Calu3 (cell line): ENCODE data around the gene DOHH. TPM values are rescaled to one million over a fixed set of nuclear protein-coding genes. Genes with fewer than 3 reads are reported as not detected.

ENCODE experiments used
- BruUV-seq: library from RNA; stranded (reverse); fragments of 400-500 nt; replicated peaks from 2 replicates; lab custom pipeline; 2021; lab: Mats Ljungman, UMichigan
- CTCF ChIA-PET: fragments of 300-600 bp; sonication (Branson Sonifier 250); formaldehyde crosslinking; loops from one replicate; lab custom pipeline; 2022; ENCODE audit warnings: antibody characterized with exemption; lab: Charles Lee
- DNase-seq: peaks from one replicate; pipeline ENCODE4 v3.0.0; 2022
- H3K27ac Mint-ChIP-seq: one replicate; pipeline ENCODE4 v1.8.0; 2022; ENCODE audit warnings: mixed read lengths; ENCODE audit not compliant: unreplicated experiment
- H3K27me3 Mint-ChIP-seq: one replicate; pipeline ENCODE4 v1.8.0; 2022; ENCODE audit warnings: mixed read lengths; ENCODE audit not compliant: unreplicated experiment
- H3K36me3 Mint-ChIP-seq: one replicate; pipeline ENCODE4 v1.8.0; 2022; ENCODE audit warnings: mild to moderate bottlenecking, moderate library complexity, mixed read lengths; ENCODE audit not compliant: insufficient read depth, unreplicated experiment
- H3K4me1 Mint-ChIP-seq: one replicate; pipeline ENCODE4 v1.8.0; 2022; ENCODE audit warnings: mild to moderate bottlenecking, low read depth, mixed read lengths; ENCODE audit not compliant: unreplicated experiment
- H3K4me3 Mint-ChIP-seq: one replicate; pipeline ENCODE4 v1.8.0; 2022; ENCODE audit warnings: mild to moderate bottlenecking, low read depth, moderate library complexity, mixed read lengths; ENCODE audit not compliant: unreplicated experiment
- H3K9me3 Mint-ChIP-seq: one replicate; pipeline ENCODE4 v1.8.0; 2022; ENCODE audit warnings: low read depth, mixed read lengths; ENCODE audit not compliant: unreplicated experiment
- intact Hi-C: fragments of 100-400 bp; cut with micrococcal nuclease; formaldehyde crosslinking; loops from one replicate; pipeline ENCODE4 v1.10.0; 2022; ENCODE audit not compliant: unreplicated experiment
- total RNA-seq: library from RNA; stranded (reverse); gene quantifications from 2 replicates; pipeline ENCODE4 v1.2.3, GENCODE V29; 2022
- TF ChIP-seq, protein P1 (sequence below): fragments of 200-600 bp; IDR thresholded peaks from one replicate; pipeline ENCODE4 v1.8.0; 2022; ENCODE audit warnings: antibody characterized with exemption; ENCODE audit not compliant: unreplicated experiment

DOHH gene
- total RNA-seq, 1 experiment from 2014 or later = 11.6 TPM

- CTCF ChIA-PET = interaction anchor here (1.1 kb wide), 1 partner anchor 11 kb away, joined by 3 read pairs; the partner anchor contains the start of gene SMIM44
- TF ChIP-seq, protein P1, sequence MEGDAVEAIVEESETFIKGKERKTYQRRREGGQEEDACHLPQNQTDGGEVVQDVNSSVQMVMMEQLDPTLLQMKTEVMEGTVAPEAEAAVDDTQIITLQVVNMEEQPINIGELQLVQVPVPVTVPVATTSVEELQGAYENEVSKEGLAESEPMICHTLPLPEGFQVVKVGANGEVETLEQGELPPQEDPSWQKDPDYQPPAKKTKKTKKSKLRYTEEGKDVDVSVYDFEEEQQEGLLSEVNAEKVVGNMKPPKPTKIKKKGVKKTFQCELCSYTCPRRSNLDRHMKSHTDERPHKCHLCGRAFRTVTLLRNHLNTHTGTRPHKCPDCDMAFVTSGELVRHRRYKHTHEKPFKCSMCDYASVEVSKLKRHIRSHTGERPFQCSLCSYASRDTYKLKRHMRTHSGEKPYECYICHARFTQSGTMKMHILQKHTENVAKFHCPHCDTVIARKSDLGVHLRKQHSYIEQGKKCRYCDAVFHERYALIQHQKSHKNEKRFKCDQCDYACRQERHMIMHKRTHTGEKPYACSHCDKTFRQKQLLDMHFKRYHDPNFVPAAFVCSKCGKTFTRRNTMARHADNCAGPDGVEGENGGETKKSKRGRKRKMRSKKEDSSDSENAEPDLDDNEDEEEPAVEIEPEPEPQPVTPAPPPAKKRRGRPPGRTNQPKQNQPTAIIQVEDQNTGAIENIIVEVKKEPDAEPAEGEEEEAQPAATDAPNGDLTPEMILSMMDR = no peak
These were observed 6.4 kb downstream of the DOHH start for GRCh38 chr19:3494051-3494450.

GRCh38 chr19:3493651-3494050, 6.8 kb downstream of the DOHH start:
- no peaks in the 10 kb centered on the region for H3K9me3 Mint-ChIP-seq
- intact Hi-C loops = no loop called here
- CTCF ChIA-PET = interaction anchor here (1.1 kb wide), 1 partner anchor 11 kb away, joined by 3 read pairs; the partner anchor contains the start of gene SMIM44
- H3K4me3 Mint-ChIP-seq = no peak overlapping the region
- no peak overlapping the region for H3K27ac Mint-ChIP-seq
- H3K4me1 Mint-ChIP-seq = no peaks in the 10 kb centered on the region
- no TSS peak for BruUV-seq
- TF ChIP-seq, protein P1 = no peak
- no peaks in the 10 kb centered on the region for H3K27me3 Mint-ChIP-seq
- no peak for DNase-seq
- peaks cover 24% of the 10 kb centered on the region for H3K36me3 Mint-ChIP-seq

More at GRCh38 chr19:3494051-3494450, 6.4 kb downstream of the DOHH start:
- Mint-ChIP-seq H3K27ac (no peak overlapping the region), H3K36me3 (peaks cover 24% of the 10 kb centered on the region), H3K27me3 (no peaks in the 10 kb centered on the region), H3K9me3 (no peaks in the 10 kb centered on the region), H3K4me3 (no peak overlapping the region), H3K4me1 (no peaks in the 10 kb centered on the region)
- DNase-seq = no peak
- intact Hi-C loops = no loop called here
- no TSS peak for BruUV-seq

DNA sequence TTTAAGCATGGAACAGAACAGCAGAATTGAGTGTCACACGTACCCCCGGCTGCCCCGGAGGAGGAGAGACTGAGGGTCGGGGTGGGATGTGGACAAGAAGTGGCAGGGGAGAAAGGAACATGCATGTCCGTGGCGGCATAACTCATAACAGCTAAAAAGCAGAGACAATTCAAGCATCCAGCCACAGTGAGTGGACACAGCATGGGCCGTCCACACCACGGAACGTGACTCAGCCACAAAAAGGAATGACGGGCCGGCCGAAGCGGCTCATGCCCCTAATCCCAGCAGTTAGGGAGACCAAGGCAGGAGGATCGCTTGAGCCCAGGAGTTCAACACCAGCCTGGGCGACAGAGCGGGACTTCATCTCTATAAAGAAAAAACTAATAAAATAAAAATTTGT, 7.6 kb downstream of the DOHH start:
- Mint-ChIP-seq H3K9me3 (no peaks in the 10 kb centered on the region), H3K27ac (no peak overlapping the region), H3K36me3 (peaks cover 22% of the 10 kb centered on the region), H3K4me1 (no peaks in the 10 kb centered on the region), H3K27me3 (no peaks in the 10 kb centered on the region), H3K4me3 (no peak overlapping the region)
- CTCF ChIA-PET = no interaction called here
- BruUV-seq = no TSS peak
- intact Hi-C loops = no loop called here
- TF ChIP-seq, protein P1 = no peak
- no peak for DNase-seq

DNA sequence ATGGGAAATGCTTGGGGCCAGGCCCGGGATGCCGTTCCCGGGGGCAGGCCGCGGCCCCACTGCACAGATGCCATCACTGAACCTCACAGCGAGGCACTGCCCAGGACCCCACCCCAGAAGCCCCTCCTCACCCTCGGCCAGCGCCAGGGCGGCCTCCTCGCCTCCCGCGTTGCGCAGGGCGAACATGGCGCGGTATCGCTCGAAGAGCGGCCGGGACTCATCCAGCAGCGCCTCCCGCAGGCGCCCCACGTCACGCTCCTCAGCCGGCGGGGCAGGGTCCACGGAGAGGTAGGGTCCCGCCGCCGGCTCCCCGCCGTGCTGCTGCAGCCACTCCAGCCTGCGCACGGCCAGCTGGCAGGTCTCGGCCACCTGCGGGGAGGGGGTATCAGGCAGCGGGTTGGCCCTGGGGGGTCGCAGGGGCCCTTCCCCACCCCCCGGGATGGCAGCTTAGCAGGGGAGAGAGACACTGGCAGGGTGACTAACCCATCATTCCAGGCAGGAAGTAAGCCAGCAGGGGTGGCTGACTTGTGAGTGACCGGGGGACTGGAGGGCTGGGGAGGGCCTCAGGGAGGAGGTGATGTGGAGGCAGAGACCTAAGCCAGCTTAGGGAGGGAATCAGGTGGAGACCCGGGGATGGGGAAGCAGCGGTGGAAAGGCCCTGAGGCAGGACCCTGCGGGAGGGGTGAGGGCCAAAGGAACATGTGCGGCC, 8.2 kb downstream of the DOHH start:
- Mint-ChIP-seq H3K4me3 (no peak overlapping the region), H3K27ac (no peak overlapping the region), H3K9me3 (no peaks in the 10 kb centered on the region), H3K4me1 (no peaks in the 10 kb centered on the region), H3K27me3 (no peaks in the 10 kb centered on the region), H3K36me3 (peaks cover 19% of the 10 kb centered on the region)
- intact Hi-C loops = no loop called here
- CTCF ChIA-PET = no interaction called here
- TF ChIP-seq, protein P1 = no peak
- BruUV-seq = no TSS peak
- DNase-seq = no peak
